Neural cell (in vitro differentiated cells): ENCODE measurements around the gene DESI2. TPM values are rescaled to one million over a fixed set of nuclear protein-coding genes. Genes with fewer than 3 reads are reported as not detected.

Experiments used
- H2AFZ ChIP-seq: fragments of 200-600, 300-800 bp; sonication (generic), shearing (Covaris generic); 2 replicates; pipeline ENCODE4 v1.6.0; 2014; ENCODE audit warnings: low read depth, mild to moderate bottlenecking, antibody characterized with exemption, low read length, moderate library complexity
- H3F3A ChIP-seq: fragments of 200-600 bp; shearing (Covaris generic); 2 replicates; pipeline ENCODE4 v1.6.1; 2016; ENCODE audit warnings: mild to moderate bottlenecking, moderate library complexity, mixed read lengths, antibody characterized with exemption, low read length; ENCODE audit not compliant: insufficient read depth, poor library complexity, severe bottlenecking
- H3K27ac ChIP-seq: fragments of 200-600, 300-800 bp; sonication (generic), shearing (Covaris generic); 2 replicates; pipeline ENCODE4 v1.5.1; 2014; ENCODE audit warnings: mild to moderate bottlenecking, low read length, moderate library complexity
- H3K27me3 ChIP-seq: fragments of 300-800, 200-600 bp; sonication (generic), shearing (Covaris generic); 2 replicates; pipeline ENCODE4 v1.6.0; 2014; ENCODE audit warnings: mild to moderate bottlenecking, low read depth, low read length, moderate library complexity; ENCODE audit not compliant: insufficient read depth
- H3K36me3 ChIP-seq: fragments of 300-800, 200-600 bp; sonication (generic), shearing (Covaris generic); 2 replicates; pipeline ENCODE4 v1.5.1; 2014; ENCODE audit warnings: mild to moderate bottlenecking, antibody characterized with exemption, low read length, moderate library complexity; ENCODE audit not compliant: insufficient read depth
- H3K4me2 ChIP-seq: fragments of 300-800, 200-600 bp; sonication (generic), shearing (Covaris generic); 2 replicates; pipeline ENCODE4 v1.6.0; 2014; ENCODE audit warnings: mild to moderate bottlenecking, low read length
- H3K4me3 ChIP-seq: fragments of 300-800, 200-600 bp; sonication (generic), shearing (Covaris generic); 2 replicates; pipeline ENCODE4 v1.5.1; 2014; ENCODE audit warnings: mild to moderate bottlenecking, low read length, moderate library complexity
- H3K79me2 ChIP-seq: fragments of 200-600 bp; shearing (Covaris generic); replicated peaks from 2 replicates; pipeline ENCODE4 v1.6.0; 2014; ENCODE audit warnings: mild to moderate bottlenecking, low read length, moderate library complexity; ENCODE audit not compliant: insufficient read depth
- H3K9ac ChIP-seq: fragments of 300-800, 200-600 bp; sonication (generic), shearing (Covaris generic); 2 replicates; pipeline ENCODE4 v1.6.1; 2016; ENCODE audit warnings: mild to moderate bottlenecking, low read length, mixed read lengths
- H3K9me2 ChIP-seq: fragments of 200-600 bp; shearing (Covaris generic); 2 replicates; pipeline ENCODE4 v1.6.1; 2016; ENCODE audit warnings: mild to moderate bottlenecking, low read length, mixed read lengths; ENCODE audit not compliant: insufficient read depth
- H3K9me3 ChIP-seq: fragments of 200-600, 300-800 bp; sonication (generic), shearing (Covaris generic); 2 replicates; pipeline ENCODE4 v1.6.1; 2016; ENCODE audit warnings: mild to moderate bottlenecking, mixed run types, low read length, moderate library complexity, mixed read lengths
- H4K20me1 ChIP-seq: fragments of 200-600 bp; shearing (Covaris generic); 2 replicates; pipeline ENCODE4 v1.6.1; 2016; ENCODE audit warnings: mild to moderate bottlenecking, mixed run types; ENCODE audit not compliant: insufficient read depth
- EZH2 ChIP-seq: fragments of 200-600, 300-800 bp; shearing (Covaris generic), sonication (generic); IDR thresholded peaks from 2 replicates; pipeline ENCODE4 v1.6.1; 2014; ENCODE audit warnings: antibody characterized with exemption, low read length, borderline replicate concordance, mild to moderate bottlenecking; ENCODE audit not compliant: insufficient read depth, poor library complexity, severe bottlenecking
- polyA plus RNA-seq: library from polyadenylated mRNA; depleted of rRNA; stranded (reverse); fragments of >200 nt; gene quantifications from 2 replicates; pipeline ENCODE4 v1.2.3, GENCODE V29; 2014
- small RNA-seq, 3 experiments: library from RNA; depleted of rRNA; stranded (forward); fragments of <200 nt; gene quantifications; one replicate each; pipeline ENCODE3, GENCODE V24; 2012
- TF ChIP-seq, protein P1 (sequence below): IDR thresholded peaks from 2 replicates; pipeline ENCODE4 v1.6.1; 2012; ENCODE audit warnings: borderline replicate concordance

The DESI2 gene
- polyA plus RNA-seq, 1 donor from 2014 or later, result 30.8 TPM

DNA sequence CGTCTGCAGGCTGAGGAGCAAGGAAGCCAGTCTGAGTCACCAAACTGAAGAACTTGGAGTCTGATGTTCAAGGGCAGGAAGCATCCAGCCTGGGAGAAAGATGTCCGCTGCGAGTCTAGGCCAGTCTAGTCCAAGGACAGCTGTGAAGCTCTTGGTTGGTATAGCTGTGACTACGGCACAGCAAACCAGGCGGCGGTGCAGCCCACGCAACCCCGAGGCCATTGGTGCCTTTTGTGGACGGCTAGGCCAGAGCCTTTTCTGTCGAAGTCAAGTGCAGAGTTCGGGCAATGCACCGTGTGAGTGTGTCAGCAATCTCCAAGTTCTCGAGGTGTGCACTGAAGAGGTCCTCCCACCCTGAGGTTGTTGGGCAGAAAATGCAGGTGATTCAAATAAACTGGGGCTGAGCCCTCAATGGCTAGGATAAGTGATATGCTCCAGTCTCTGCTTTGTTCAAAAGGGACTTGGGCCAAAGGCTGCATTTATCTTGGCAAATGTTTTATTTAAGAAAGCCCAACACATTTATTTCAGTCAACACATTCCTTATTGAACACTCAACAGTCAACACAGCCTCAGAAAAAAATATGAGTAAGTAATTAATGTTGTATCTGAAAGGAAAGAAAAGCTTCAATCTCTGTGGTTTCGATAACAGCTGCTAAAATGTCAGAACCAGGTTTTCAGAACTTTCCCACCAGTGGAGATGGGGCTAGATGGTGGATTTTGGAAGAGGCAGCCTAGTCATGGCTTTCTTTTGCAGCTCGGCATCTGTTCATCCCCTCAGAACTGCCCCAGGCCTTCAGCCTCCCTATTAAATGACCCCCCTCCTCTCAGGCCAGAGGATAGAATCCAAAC is 104.4 kb downstream of the DESI2 start:
- Histone ChIP-seq H3K27ac (no peak overlapping the region), H3K27me3 (no peaks in the 10 kb centered on the region), H3K4me3 (no peak overlapping the region), H3K9me2 (no peaks in the 10 kb centered on the region), H4K20me1 (no peaks in the 10 kb centered on the region), H3K9me3 (no peaks in the 10 kb centered on the region), H3K9ac (no peak overlapping the region), H3K79me2 (no peaks in the 10 kb centered on the region), H2AFZ (no peak overlapping the region), H3K4me2 (no peak overlapping the region), H3K36me3 (no peaks in the 10 kb centered on the region), H3F3A (no peaks in the 10 kb centered on the region)
- TF ChIP-seq, protein P1, sequence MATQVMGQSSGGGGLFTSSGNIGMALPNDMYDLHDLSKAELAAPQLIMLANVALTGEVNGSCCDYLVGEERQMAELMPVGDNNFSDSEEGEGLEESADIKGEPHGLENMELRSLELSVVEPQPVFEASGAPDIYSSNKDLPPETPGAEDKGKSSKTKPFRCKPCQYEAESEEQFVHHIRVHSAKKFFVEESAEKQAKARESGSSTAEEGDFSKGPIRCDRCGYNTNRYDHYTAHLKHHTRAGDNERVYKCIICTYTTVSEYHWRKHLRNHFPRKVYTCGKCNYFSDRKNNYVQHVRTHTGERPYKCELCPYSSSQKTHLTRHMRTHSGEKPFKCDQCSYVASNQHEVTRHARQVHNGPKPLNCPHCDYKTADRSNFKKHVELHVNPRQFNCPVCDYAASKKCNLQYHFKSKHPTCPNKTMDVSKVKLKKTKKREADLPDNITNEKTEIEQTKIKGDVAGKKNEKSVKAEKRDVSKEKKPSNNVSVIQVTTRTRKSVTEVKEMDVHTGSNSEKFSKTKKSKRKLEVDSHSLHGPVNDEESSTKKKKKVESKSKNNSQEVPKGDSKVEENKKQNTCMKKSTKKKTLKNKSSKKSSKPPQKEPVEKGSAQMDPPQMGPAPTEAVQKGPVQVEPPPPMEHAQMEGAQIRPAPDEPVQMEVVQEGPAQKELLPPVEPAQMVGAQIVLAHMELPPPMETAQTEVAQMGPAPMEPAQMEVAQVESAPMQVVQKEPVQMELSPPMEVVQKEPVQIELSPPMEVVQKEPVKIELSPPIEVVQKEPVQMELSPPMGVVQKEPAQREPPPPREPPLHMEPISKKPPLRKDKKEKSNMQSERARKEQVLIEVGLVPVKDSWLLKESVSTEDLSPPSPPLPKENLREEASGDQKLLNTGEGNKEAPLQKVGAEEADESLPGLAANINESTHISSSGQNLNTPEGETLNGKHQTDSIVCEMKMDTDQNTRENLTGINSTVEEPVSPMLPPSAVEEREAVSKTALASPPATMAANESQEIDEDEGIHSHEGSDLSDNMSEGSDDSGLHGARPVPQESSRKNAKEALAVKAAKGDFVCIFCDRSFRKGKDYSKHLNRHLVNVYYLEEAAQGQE, result no peak
- TF ChIP-seq EZH2, result no peak

Small RNAs within 50 kb of the gene (small RNA-seq; reads per million reads assigned to genes)
- gene AL451007.1, result 0 reads per million in 3 experiments

Other genes with a start within 250 kb of the DESI2 start
- gene ADSS2, start 201.2 kb upstream of the DESI2 start, polyA plus RNA-seq, result 78.0 and 86.1 TPM in 2 replicates
- 5.6 and 6.7 TPM in 2 replicates for gene CATSPERE, start 191.9 kb upstream of the DESI2 start, polyA plus RNA-seq
- 110 and 169 TPM in 2 replicates for gene COX20, start 182.5 kb downstream of the DESI2 start, polyA plus RNA-seq
- 303 and 346 TPM in 2 replicates for gene HNRNPU, start 211.4 kb downstream of the DESI2 start, polyA plus RNA-seq